ENCODE measurements around the gene ACOX2. TPM values are rescaled to one million over a fixed set of nuclear protein-coding genes. Genes with fewer than 3 reads are reported as not detected.
"Not testable (repeated sequence)": the region's sequence is repeated elsewhere in the genome, so short reads cannot be mapped to it uniquely, and the experiment has no call there.

The ACOX2 gene
- total RNA-seq, 4 donors from 2014 or later, result 5.7 to 12.2 (median 8.5) TPM

DNA sequence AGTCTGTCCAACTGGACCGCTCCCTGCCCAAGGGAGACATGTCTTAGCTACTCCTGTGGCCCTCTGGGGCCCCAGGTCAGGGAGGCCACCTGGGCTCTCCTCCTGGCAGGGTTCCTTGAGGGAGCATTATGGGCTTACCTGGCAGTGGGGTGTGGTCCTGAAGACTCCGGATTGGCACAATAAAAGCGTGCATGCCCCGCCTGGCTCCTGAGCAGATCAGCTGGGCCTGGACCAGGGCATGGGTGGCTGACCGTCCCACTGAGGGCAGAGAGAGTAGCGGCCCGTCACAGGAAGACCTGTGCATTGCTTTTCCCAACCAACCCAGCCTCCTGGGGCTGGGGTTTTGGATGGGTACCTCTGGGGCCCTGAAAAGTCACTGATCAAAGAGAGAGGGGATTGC lies 5.4 kb downstream of the ACOX2 start:
- peaks cover 28% of the 10 kb centered on the region for H3K4me1 ChIP-seq
- H3K9me3 ChIP-seq, result no peaks in the 10 kb centered on the region
- H3K27ac ChIP-seq, result no peak overlapping the region
- no peaks in the 10 kb centered on the region for H3K27me3 ChIP-seq
- 66% methylated on average over 7 of the region's 7 CpGs for WGBS
- no peak for DNase-seq (ENCODE audit: low spot score in 2 of 2)
- peaks cover 4% of the 10 kb centered on the region for H3K36me3 ChIP-seq
- no peak overlapping the region for H3K4me3 ChIP-seq
- TF ChIP-seq POLR2A (IDR thresholded peaks at IDR 0.05) (no peak), POLR2AphosphoS5 (IDR thresholded peaks at IDR 0.05) (no peak), EP300 (IDR thresholded peaks at IDR 0.05) (no peak)
- TF ChIP-seq, protein P1, sequence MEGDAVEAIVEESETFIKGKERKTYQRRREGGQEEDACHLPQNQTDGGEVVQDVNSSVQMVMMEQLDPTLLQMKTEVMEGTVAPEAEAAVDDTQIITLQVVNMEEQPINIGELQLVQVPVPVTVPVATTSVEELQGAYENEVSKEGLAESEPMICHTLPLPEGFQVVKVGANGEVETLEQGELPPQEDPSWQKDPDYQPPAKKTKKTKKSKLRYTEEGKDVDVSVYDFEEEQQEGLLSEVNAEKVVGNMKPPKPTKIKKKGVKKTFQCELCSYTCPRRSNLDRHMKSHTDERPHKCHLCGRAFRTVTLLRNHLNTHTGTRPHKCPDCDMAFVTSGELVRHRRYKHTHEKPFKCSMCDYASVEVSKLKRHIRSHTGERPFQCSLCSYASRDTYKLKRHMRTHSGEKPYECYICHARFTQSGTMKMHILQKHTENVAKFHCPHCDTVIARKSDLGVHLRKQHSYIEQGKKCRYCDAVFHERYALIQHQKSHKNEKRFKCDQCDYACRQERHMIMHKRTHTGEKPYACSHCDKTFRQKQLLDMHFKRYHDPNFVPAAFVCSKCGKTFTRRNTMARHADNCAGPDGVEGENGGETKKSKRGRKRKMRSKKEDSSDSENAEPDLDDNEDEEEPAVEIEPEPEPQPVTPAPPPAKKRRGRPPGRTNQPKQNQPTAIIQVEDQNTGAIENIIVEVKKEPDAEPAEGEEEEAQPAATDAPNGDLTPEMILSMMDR (IDR thresholded peaks at IDR 0.05), result no peak

DNA sequence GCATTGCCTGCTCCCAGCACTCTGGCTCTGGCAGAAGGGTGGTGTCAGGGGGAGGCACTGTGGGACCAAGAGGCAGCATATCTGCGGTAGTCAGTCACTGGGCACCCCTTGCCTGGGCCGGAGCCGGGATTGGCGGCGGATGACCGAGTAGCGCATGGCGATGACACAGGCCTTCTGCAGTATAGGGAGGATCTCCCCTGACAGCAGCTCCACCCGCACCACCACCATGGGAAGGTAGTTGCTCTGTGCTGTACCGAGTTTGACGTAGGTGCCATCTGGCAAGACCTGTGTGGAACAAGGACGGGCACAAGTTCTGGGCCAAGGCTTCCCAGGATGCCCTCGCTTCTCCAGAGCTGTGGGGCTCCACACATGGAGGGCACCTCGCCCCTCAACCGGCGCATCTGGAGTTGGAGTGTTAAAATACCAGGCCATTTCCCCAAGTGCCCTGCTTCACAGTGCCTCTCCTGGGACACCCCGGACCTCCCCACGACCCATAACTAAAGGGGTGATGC lies 6.6 kb downstream of the ACOX2 start:
- no peak for TF ChIP-seq EP300 (IDR thresholded peaks at IDR 0.05)
- no peak for TF ChIP-seq POLR2AphosphoS5 (IDR thresholded peaks at IDR 0.05)
- TF ChIP-seq, protein P1 (IDR thresholded peaks at IDR 0.05), result no peak
- TF ChIP-seq POLR2A (IDR thresholded peaks at IDR 0.05), result no peak
- DNase-seq (ENCODE audit: low spot score in 2 of 2), result no peak
- WGBS, result 84% methylated on average over 15 of the region's 18 CpGs
- peaks cover 22% of the 10 kb centered on the region for H3K4me1 ChIP-seq
- H3K27me3 ChIP-seq, result no peaks in the 10 kb centered on the region
- H3K36me3 ChIP-seq, result peaks cover 10% of the 10 kb centered on the region
- no peak overlapping the region for H3K27ac ChIP-seq
- no peaks in the 10 kb centered on the region for H3K9me3 ChIP-seq
- H3K4me3 ChIP-seq, result no peak overlapping the region

DNA sequence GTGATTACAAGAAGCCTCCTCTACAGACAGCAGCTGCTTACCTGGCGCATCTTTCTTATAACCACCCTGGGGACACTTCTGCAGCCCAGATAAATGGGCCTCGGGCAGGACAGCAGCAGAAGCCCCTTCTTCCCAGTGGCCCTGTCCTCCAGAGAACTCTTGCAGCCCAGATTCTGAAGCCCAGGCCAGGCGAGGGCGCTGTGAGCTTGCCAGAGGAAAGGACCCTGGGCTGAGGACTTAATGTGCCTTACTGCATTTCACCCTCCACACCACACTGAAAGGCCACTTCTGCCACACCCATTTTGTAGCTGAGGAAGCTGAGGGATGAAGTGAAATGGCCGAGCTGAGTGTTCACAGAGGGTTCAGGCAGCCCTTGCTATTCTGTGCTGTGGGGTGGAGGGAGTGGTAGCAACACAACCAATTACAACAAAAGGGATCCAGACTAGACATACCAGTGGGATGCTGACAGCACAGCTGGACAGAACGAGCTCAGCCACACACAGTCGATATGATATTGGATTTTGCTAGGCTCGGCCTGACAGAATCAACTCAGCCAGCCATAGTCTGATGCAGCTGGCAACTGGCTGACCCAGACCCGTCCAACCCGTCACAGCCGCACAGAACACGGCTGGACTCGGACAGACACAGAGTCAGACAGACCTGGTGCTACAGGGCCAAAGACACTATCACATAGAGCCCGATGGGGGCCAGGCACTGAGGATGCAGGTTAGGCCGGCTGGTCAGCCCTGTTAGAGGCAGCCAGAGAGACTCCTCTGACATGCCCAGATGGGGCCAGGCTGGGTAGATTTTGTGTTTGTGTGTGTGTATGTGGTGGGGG lies 7.3 kb downstream of the ACOX2 start:
- Histone ChIP-seq H3K4me1 (peaks cover 18% of the 10 kb centered on the region), H3K4me3 (no peak overlapping the region), H3K27ac (no peak overlapping the region), H3K36me3 (peaks cover 13% of the 10 kb centered on the region), H3K9me3 (no peaks in the 10 kb centered on the region), H3K27me3 (no peaks in the 10 kb centered on the region)
- WGBS, result 78% methylated on average over 9 of the region's 15 CpGs
- no peak for DNase-seq (ENCODE audit: low spot score in 2 of 2)
- TF ChIP-seq, protein P1 (IDR thresholded peaks at IDR 0.05), result no peak
- TF ChIP-seq EP300 (IDR thresholded peaks at IDR 0.05) (no peak), POLR2A (IDR thresholded peaks at IDR 0.05) (no peak), POLR2AphosphoS5 (IDR thresholded peaks at IDR 0.05) (no peak)

DNA sequence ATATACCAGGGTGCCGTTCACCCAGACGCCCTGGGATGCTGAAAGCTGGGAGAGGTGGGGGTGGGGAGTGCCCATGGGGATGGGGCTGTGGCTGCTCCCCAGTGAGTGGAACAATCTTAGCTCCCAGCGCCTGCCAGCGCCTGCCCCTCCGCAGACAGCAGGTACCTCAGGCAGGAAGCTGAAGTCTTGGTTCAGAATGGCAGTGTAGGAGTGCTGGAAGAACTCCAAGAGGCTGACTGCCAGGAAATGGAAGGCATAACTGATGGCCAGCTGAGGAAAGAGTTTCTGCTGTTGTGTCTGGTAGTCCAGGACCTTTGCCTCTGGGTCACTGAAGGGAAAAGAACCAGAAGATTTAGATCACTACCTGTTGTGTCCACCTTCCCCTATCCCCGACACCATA lies 8.4 kb downstream of the ACOX2 start:
- no peaks in the 10 kb centered on the region for H3K27me3 ChIP-seq
- peaks cover 16% of the 10 kb centered on the region for H3K36me3 ChIP-seq
- TF ChIP-seq, protein P1 (IDR thresholded peaks at IDR 0.05), result no peak
- no peak for TF ChIP-seq POLR2A (IDR thresholded peaks at IDR 0.05)
- TF ChIP-seq POLR2AphosphoS5 (IDR thresholded peaks at IDR 0.05), result no peak
- TF ChIP-seq EP300 (IDR thresholded peaks at IDR 0.05), result no peak
- DNase-seq (ENCODE audit: low spot score in 2 of 2), result no peak
- H3K4me3 ChIP-seq, result no peak overlapping the region
- peaks cover 18% of the 10 kb centered on the region for H3K4me1 ChIP-seq
- no peak overlapping the region for H3K27ac ChIP-seq
- no peaks in the 10 kb centered on the region for H3K9me3 ChIP-seq
- WGBS, result 50% methylated on average over 6 of the region's 6 CpGs

DNA sequence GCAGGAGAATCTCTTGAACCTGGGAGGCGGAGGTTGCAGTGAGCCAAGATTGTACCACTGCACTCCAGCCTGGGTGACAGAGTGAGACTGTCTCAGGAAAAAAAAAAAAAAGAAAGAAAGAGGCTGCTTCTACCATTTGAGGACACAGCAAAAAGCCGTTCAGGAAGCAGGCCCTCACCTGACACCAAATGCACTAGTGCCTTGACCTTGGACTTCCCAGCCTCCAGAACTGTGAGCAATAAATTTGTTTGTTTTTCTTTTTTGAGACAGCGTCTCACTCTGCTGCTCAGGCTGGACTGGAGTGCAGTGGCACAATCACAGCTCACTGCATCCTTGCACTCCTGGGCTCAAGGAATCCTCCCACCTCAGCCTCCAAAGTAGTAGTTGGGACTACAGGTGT lies 9.6 kb downstream of the ACOX2 start:
- not testable (repeated sequence) for H3K27ac ChIP-seq; H3K9me3 ChIP-seq; H3K4me3 ChIP-seq; H3K27me3 ChIP-seq; DNase-seq (ENCODE audit: low spot score in 2 of 2)
- WGBS, result 84% methylated on average over 3 of the region's 3 CpGs
- H3K4me1 ChIP-seq, result peaks cover 12% of the 10 kb centered on the region
- H3K36me3 ChIP-seq, result peaks cover 21% of the 10 kb centered on the region

All from suprapubic skin (tissue), 4 donors.